GM13976 (cell line): ENCODE results near the gene RMI2.
A peak's percentile ranks its signal among the peaks of the same experiment; 100 is the strongest.

Experiments used
- DNase-seq: peaks from one replicate; pipeline ENCODE4 v3.0.0; 2012; ENCODE audit warnings: low spot score
- CTCF ChIP-seq: IDR thresholded peaks from 2 replicates; pipeline ENCODE4 v1.5.1; 2012; ENCODE audit warnings: borderline replicate concordance, mild to moderate bottlenecking; ENCODE audit not compliant: insufficient read depth; ENCODE audit errors: extremely low read depth, missing control alignments, control extremely low read depth
- in situ Hi-C: fragments of 300-500 bp; cut with MboI; formaldehyde crosslinking; loops from one replicate; pipeline ENCODE4 v1.12.0; 2022; ENCODE audit warnings: low sequenced_read_pairs, mixed read lengths, inconsistent platforms; ENCODE audit not compliant: unreplicated experiment

The RMI2 gene

GRCh38 chr16:11395008-11395948 is 50.0 kb downstream of the RMI2 start:
- no peak for TF ChIP-seq CTCF
- in situ Hi-C loops: loop anchor here (10.0 kb wide), 1 partner anchor 250 kb away; no protein-coding TSS in a partner anchor
- no peak for DNase-seq

- TF ChIP-seq CTCF: no peak
- in situ Hi-C loops: loop anchor here (10.0 kb wide), 1 partner anchor 249 kb away; no protein-coding TSS in a partner anchor
- no peak for DNase-seq
These were observed 50.6 kb downstream of the RMI2 start for GRCh38 chr16:11395949-11396240.

GRCh38 chr16:11396241-11397048 is 51.2 kb downstream of the RMI2 start:
- in situ Hi-C loops: loop anchor here (10.0 kb wide), 1 partner anchor 248 kb away; no protein-coding TSS in a partner anchor
- DNase-seq: peak; percentile 91
- TF ChIP-seq CTCF: peak; percentile 97

- DNase-seq: no peak
- in situ Hi-C loops: loop anchor here (10.0 kb wide), 1 partner anchor 247 kb away; no protein-coding TSS in a partner anchor
- no peak for TF ChIP-seq CTCF
These were observed 52.9 kb downstream of the RMI2 start for GRCh38 chr16:11398136-11398535.

GRCh38 chr16:11398851-11399250 is 53.6 kb downstream of the RMI2 start:
- in situ Hi-C loops: loop anchor here (10.0 kb wide), 1 partner anchor 246 kb away; no protein-coding TSS in a partner anchor
- DNase-seq: no peak
- TF ChIP-seq CTCF: no peak

- no peak for DNase-seq
- no peak for TF ChIP-seq CTCF
- in situ Hi-C loops: loop anchor here (10.0 kb wide), 1 partner anchor 245 kb away; no protein-coding TSS in a partner anchor
These were observed 54.1 kb downstream of the RMI2 start for GRCh38 chr16:11399261-11399831.
